ENCODE data around the gene HTR7.
"Not testable (repeated sequence)": the region's sequence is repeated elsewhere in the genome, so short reads cannot be mapped to it uniquely, and the experiment has no call there.

Gene HTR7

DNA sequence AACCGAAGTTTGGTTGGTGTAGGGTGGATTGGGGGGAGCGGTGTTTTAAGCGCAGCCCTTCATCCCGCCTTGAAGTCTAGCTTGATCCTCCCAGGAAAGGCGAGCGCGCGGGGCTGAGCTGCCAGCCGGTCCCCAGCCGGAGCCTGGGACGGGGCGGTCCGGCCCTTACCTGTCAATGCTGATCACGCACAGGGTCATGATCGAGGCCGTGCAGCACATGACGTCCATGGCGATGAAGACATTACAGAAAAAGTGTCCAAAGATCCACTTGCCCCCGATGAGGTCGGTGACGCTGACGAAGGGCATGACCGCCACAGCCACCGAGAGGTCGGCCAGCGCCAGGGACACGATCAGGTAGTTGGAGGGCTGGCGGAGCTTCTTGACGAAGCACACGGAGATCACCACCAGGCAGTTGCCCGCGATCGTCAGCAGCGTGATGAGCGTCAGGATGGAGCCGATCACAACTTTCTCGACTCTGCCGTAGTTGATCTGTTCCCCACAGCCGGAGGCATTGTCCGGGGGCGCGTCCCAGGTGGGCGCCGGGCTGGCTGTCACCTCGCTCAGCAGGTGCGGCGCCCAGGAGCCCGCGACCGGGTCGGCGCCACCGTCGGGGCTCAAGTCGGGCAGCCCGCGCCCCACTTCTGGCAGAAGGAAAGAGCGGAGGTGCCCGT, 740 bp downstream of the HTR7 start:
- no peak for DNase-seq

GRCh38 chr10:90856261-90856660, 1.6 kb downstream of the HTR7 start:
- DNase-seq = no peak

- DNase-seq = no peak
Observed at GRCh38 chr10:90855126-90855525, 2.7 kb downstream of the HTR7 start.

DNA sequence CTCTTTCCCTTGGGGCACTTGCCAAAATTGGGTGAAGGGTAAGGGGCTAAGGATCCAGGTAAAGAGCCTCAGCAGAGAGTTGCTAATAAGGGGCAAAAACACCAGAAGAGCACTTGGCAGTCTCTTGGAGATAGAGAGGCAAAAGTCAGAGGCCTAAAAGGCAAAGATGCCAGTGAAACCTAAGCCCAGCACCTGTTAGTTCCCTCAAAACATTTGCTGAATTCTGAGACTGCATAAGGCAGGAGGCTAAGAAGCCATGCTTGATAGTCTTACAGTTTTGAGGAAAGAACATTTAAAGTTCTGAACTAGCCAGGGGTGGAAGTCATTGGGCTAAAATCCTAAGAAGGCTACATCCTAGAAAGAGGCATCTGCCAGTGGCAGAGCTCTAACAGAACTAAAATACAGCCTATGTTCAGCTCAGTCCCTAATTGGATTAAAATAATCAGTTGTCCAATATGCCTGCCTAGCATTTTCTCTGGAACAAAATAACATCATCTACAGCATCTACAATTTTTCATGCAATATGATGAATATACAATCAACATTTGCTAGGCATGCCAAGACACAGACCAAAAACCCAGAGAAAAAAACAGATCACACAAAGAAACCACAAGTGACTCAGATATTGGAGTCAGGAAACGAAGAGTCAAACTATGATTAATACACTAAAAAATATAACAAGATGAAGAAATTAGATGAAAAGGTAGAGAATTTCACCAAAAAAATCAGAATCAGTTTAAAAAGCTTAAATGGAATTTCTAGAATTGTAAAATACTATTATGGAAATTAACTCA, 7.7 kb downstream of the HTR7 start:
- DNase-seq = no peak

DNA sequence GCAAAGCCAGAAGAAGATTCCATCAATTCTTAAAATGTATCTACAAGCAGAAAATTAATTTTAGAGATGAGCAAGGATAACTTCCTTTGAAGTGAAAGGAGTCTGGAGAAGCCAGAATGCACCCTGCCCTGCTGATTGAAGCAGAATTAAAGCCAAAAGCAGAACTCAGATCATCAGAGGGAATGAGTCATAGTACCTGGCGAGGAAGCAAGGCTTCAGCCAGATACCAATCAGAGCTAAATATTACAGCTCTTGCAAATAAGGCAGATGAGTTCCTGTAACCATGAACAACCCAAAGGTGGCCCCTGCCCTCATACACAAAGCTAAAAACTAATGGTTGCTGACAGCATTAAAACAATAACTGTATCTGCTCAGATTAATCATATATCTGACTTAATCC, 10.4 kb downstream of the HTR7 start:
- DNase-seq = no peak

GRCh38 chr10:90846746-90847145, 11.1 kb downstream of the HTR7 start:
- no peak for DNase-seq

DNA sequence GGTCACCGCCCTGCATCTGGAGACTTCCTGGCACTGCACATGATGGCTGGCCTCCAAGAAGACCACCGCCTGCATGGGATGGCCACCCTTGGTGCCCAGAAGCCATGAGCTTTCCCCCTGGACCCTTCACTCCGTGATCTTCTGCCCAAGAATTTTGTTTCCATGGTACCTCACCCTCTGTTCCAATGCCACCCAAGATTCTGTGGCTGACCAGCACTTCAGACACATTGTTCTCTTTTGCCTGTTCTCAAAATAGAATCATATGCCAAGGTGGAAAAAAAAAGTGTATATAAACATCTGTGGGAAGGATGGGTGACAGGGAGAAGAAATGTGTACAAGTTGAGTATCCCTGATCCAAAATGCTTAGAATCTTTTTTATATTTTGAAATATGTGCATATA, 12.1 kb downstream of the HTR7 start:
- DNase-seq = no peak

GRCh38 chr10:90842725-90843124, 15.1 kb downstream of the HTR7 start:
- DNase-seq = no peak

DNA sequence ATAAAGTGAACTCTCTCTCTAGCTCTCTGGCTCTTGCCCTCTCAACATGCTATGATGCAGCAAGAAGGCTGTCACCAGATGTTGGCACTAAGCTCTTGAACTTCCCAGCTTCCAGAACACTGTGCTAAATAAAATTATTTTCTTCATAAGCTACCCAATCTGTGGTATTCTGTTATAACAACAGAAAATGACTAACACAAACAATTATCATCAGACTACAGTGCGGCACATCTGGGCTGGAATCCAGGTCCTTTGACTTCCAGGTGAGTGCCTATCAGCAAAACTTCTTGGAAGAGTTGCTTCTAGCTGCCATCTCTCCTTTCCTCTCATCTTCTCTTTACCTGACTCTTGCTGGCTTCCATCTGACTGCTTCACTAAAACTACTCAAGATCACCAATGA, 20.4 kb downstream of the HTR7 start:
- DNase-seq = no peak

- no peak for DNase-seq
Observed at GRCh38 chr10:90834326-90834725, 23.5 kb downstream of the HTR7 start.

DNA sequence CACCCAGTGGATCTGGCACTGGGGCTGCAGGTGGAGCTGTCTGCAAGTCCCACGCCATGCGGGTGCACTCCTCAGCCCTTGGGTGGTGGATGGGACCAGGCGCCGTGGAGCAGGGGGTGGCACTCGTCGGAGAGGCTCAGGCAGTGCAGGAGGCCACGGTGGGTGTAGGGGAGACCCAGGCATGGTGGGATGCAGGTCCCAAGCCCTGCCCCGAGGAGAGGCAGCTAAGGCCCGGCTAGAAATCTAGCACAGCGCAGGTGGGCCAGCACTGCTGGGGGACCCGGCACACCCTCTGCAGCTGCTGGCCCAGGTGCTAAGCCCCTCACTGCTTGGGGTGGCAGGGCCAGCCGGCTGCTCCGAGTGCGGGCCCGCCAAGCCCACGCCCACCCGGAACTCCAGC, 25.7 kb downstream of the HTR7 start:
- DNase-seq = no peak

- no peak for DNase-seq
Observed at GRCh38 chr10:90822508-90822907, 35.3 kb downstream of the HTR7 start.

GRCh38 chr10:90821864-90822263, 36.0 kb downstream of the HTR7 start:
- DNase-seq = not testable (repeated sequence)

- no peak for DNase-seq
Observed at GRCh38 chr10:90819911-90820310, 37.9 kb downstream of the HTR7 start.

GRCh38 chr10:90818736-90819135, 39.1 kb downstream of the HTR7 start:
- no peak for DNase-seq

DNA sequence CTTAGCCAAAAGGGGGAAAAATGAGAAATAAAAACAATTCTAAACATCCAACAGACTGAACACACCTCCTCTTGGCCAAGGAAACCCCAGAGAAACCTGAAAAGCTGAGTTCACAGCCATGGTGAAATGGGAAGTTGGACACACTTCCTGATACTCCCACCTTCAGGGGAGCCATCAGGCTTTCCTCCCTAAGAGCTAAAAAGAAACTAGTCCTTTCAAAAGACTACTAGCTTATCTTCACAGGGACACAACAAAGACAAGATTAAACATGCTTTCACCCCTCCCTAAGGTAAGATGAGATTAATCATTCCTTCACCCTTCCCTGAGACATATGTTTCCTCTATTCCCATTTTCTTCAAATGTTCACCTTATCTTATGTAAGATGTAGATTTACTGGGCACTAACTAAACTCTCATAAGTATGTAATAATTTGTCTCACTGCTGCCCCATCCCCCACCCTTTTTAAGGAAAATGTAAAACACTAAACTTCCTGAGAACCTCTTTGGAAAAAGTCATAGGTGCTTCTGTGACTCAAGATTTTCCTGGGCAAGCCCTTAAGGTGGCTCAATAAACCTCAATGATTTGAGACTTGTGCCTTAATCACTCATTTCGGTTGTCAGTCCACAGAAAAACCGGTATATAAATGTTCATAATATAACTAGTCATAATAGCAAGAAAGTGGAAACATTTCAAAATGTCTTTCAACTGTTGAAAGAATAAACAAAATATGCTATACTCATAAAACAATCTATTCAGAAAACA, 40.5 kb downstream of the HTR7 start:
- no peak for DNase-seq

DNA sequence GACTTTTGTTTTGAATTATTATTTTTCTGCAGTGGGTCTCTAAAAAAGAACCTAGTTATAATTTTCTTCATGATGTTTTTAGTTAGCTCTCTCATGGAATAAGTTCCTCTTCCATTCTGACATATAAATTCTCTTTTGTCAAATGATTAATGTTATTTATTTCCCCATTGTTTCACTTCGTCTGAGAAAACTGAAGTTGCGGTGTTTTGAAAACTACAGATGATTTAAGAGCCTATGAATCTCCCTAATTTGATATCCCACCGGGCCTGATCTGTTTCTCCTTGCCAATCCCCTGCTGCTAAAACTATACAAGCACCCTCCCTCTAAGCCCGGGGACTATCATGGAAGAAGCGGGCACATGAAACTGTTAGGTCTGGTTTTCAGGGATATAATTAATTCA, 41.4 kb downstream of the HTR7 start:
- no peak for DNase-seq

DNA sequence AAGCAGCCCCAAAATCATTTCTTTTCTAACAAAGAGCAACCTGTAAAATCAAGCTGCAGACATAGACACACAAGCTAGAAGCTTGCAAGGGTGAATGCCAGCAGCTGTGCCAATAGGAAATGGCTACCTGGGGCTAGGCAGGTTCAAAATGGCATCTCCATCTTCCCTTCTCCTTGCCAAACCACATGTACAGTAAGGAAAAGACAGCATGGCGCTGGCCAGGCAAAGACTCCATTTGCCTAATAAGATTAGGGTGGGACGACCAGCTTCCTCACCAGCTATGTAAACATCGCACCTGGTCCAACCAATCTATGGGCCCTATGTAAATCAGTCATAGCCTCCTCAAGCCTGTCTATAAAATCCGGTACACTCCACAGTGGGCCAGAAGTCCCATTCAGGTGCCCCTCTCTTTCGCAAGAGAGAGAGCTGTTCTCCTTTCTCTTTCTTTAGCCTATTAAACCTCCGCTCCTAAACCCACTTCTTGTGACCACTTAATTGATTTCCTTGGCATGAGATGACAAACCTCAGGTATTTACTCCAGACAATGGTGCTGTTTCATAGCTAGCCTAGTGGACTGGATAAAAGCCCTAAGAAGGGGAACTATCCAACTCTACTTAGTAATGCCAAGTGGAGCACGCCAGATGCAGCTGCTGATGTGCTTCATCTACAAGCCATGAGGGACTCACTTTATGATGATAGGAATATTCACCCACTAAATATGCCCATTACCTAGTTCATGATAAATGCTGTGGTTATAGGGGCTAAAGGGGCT, 44.1 kb downstream of the HTR7 start:
- no peak for DNase-seq

DNA sequence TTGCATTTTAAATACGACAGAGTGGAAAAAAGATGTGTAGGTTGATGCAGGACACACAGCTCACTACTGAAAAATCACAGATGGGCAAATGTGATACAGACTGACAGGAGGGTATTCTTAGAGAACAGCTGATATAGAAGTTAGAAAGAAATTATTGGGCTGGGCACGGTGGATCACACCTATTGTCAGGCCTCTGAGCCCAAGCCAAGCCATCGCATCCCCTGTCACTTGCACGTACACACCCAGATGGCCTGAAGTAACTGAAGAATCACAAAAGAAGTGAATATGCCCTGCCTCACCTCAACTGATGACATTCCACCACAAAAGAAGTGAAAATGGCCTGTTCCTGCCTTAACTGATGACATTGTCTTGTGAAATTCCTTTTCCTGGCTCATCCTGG, 50.7 kb downstream of the HTR7 start:
- DNase-seq = not testable (repeated sequence)

GRCh38 chr10:90806677-90807076, 51.2 kb downstream of the HTR7 start:
- no peak for DNase-seq

GRCh38 chr10:90805206-90805605, 52.6 kb downstream of the HTR7 start:
- no peak for DNase-seq

DNA sequence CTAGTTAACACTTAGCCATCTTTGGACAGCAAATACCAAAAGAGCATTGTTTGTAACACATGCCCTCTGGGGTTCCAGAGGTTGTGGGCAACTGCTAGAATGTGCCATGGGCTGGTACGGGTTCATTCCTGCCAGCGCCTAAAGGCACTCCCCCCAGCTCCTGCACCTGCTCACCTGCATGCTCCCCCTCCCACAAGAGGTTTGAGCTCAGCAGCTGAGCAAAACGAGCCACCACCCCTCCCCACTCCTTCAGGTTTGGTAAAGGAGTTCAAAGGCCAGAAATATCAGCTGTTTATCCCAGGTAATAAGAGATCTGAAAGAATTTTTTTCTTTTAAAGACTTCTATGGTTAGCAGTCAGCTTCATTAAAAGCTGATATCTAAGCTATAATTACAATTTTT, 53.5 kb downstream of the HTR7 start:
- DNase-seq = no peak

DNA sequence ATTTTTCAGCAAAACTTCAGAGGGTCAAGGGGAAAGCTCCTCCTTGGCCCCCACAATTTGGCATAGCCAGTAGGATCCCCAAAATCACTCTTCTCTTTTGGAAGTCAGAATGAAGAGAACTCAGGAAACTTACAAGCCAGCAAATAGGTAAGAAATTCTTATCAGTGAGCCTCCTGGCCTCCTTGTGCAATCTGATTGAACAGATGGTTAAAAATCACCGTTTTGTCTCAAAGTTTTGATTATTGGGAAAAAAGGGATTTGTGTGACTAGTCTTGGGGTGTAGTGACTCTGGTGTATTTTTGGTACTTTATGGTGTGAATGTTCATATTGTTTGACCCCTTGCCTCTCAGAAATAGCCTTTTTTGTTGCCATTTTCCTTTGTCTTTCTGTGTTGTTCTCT, 56.2 kb downstream of the HTR7 start:
- no peak for DNase-seq
